Type B pancreatic cell (in vitro differentiated cells): ENCODE measurements around the gene PLD3. TPM values are rescaled to one million over a fixed set of nuclear protein-coding genes. Genes with fewer than 3 reads are reported as not detected.

ENCODE experiments used
- DNase-seq: peaks from one replicate; pipeline ENCODE4 v3.0.0; 2021; ENCODE audit warnings: mixed read lengths; ENCODE audit not compliant: unreplicated experiment; ENCODE audit errors: extremely low spot score
- H3K27ac Mint-ChIP-seq: 2 replicates; pipeline ENCODE4 v1.8.0; 2021; ENCODE audit warnings: mild to moderate bottlenecking, mixed read lengths
- H3K27me3 Mint-ChIP-seq: 2 replicates; pipeline ENCODE4 v1.8.0; 2021; ENCODE audit warnings: mixed read lengths
- H3K36me3 Mint-ChIP-seq: 2 replicates; pipeline ENCODE4 v1.8.0; 2021; ENCODE audit warnings: mixed read lengths
- H3K4me1 Mint-ChIP-seq: one replicate; pipeline ENCODE4 v1.8.0; 2021; ENCODE audit warnings: mixed read lengths; ENCODE audit not compliant: unreplicated experiment
- H3K4me3 Mint-ChIP-seq: 2 replicates; pipeline ENCODE4 v1.8.0; 2021; ENCODE audit warnings: mild to moderate bottlenecking, mixed read lengths
- H3K9me3 Mint-ChIP-seq: 2 replicates; pipeline ENCODE4 v1.8.0; 2021; ENCODE audit warnings: mixed read lengths
- total RNA-seq: library from RNA; stranded (reverse); gene quantifications from 2 replicates; pipeline ENCODE4 v1.2.1, GENCODE V29; 2021; ENCODE audit warnings: low replicate concordance
- TF ChIP-seq, protein P1 (sequence below): fragments of 200-600 bp; sonication (generic); conservative IDR thresholded peaks from 2 replicates; pipeline ENCODE4 v1.5.0; 2021; ENCODE audit warnings: antibody characterized with exemption, mild to moderate bottlenecking

PLD3 gene
- total RNA-seq, 1 donor from 2014 or later, result 244 TPM

GRCh38 chr19:40370997-40371801 lies 22.7 kb downstream of the PLD3 start:
- Mint-ChIP-seq H3K9me3 (no peaks in the 10 kb centered on the region), H3K4me1 (peaks cover 7% of the 10 kb centered on the region), H3K27ac (no peak overlapping the region), H3K27me3 (no peaks in the 10 kb centered on the region), H3K4me3 (no peak overlapping the region), H3K36me3 (peaks cover 13% of the 10 kb centered on the region)
- TF ChIP-seq, protein P1, sequence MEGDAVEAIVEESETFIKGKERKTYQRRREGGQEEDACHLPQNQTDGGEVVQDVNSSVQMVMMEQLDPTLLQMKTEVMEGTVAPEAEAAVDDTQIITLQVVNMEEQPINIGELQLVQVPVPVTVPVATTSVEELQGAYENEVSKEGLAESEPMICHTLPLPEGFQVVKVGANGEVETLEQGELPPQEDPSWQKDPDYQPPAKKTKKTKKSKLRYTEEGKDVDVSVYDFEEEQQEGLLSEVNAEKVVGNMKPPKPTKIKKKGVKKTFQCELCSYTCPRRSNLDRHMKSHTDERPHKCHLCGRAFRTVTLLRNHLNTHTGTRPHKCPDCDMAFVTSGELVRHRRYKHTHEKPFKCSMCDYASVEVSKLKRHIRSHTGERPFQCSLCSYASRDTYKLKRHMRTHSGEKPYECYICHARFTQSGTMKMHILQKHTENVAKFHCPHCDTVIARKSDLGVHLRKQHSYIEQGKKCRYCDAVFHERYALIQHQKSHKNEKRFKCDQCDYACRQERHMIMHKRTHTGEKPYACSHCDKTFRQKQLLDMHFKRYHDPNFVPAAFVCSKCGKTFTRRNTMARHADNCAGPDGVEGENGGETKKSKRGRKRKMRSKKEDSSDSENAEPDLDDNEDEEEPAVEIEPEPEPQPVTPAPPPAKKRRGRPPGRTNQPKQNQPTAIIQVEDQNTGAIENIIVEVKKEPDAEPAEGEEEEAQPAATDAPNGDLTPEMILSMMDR, result no peak
- no peak for DNase-seq

DNA sequence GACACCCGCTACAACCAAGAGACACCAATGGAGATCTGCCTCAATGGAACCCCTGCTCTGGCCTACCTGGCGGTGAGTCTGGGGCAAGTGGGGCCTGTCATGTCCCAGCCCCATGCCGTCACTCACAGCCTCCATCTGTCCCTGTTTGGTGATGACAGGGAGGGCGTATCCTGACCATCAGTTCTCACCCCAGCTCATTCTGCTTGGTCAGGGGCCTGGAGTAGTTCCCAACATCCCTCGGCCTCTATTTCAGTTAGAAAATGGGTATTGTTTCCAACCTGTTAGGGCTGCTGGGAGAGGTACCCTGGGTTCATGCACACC lies 23.3 kb downstream of the PLD3 start:
- Mint-ChIP-seq H3K27me3 (no peaks in the 10 kb centered on the region), H3K27ac (no peak overlapping the region), H3K9me3 (no peaks in the 10 kb centered on the region), H3K36me3 (peaks cover 12% of the 10 kb centered on the region), H3K4me1 (peaks cover 5% of the 10 kb centered on the region), H3K4me3 (no peak overlapping the region)
- DNase-seq, result no peak
- TF ChIP-seq, protein P1, result no peak

- Mint-ChIP-seq H3K9me3 (no peaks in the 10 kb centered on the region), H3K27ac (no peak overlapping the region), H3K4me3 (no peak overlapping the region), H3K4me1 (no peaks in the 10 kb centered on the region), H3K36me3 (peaks cover 9% of the 10 kb centered on the region), H3K27me3 (no peaks in the 10 kb centered on the region)
- TF ChIP-seq, protein P1, result no peak
- no peak for DNase-seq
Observed at GRCh38 chr19:40374084-40374483, 25.6 kb downstream of the PLD3 start.

DNA sequence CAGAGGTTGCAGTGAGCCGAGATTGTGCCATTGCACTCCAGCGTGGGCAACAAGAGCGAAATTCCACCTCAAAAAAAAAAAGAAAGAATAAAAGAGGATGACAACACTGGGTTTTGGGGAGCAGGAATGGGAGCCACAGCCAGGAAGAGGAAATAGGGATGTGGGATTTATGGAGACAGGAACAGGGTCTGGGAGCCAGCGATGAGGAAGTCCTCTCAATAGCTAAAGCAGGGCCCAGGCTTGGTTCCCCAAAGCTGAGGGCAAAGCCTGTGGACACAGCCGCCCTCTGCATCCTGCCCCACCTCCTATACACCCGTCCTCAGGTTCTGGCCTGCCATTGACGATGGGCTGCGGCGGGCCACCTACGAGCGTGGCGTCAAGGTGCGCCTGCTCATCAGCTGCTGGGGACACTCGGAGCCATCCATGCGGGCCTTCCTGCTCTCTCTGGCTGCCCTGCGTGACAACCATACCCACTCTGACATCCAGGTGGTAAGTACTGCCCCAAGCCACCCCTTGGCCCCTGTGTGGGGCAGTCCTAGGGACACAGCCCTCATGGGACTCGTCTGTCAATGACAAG lies 27.9 kb downstream of the PLD3 start:
- Mint-ChIP-seq H3K36me3 (peaks cover 5% of the 10 kb centered on the region), H3K27me3 (no peaks in the 10 kb centered on the region), H3K27ac (no peak overlapping the region), H3K4me3 (no peak overlapping the region), H3K9me3 (no peaks in the 10 kb centered on the region), H3K4me1 (no peaks in the 10 kb centered on the region)
- TF ChIP-seq, protein P1, result no peak
- DNase-seq, result no peak

- H3K27me3 Mint-ChIP-seq, result no peaks in the 10 kb centered on the region
- peaks cover 5% of the 10 kb centered on the region for H3K36me3 Mint-ChIP-seq
- TF ChIP-seq, protein P1, result no peak
- H3K4me1 Mint-ChIP-seq, result no peaks in the 10 kb centered on the region
- no peaks in the 10 kb centered on the region for H3K9me3 Mint-ChIP-seq
- DNase-seq, result no peak
- H3K27ac Mint-ChIP-seq, result no peak overlapping the region
- no peak overlapping the region for H3K4me3 Mint-ChIP-seq
Observed at GRCh38 chr19:40377876-40378385, 29.4 kb downstream of the PLD3 start.
